Measurements from ENCODE around the gene SSTR4. TPM values are rescaled to one million over a fixed set of nuclear protein-coding genes. Genes with fewer than 3 reads are reported as not detected.

The SSTR4 gene
- total RNA-seq, 2 donors from 2014 or later, result not detected

- Histone ChIP-seq H3K36me3 (no peaks in the 10 kb centered on the region), H3K27me3 (peaks cover 0 to 11% of the 10 kb centered on the region in 2 donors), H3K4me3 (peak overlapping the region; percentile 52 to 63), H3K27ac (peak overlapping the region; percentile 83 to 85), H3K4me1 (peaks cover 0 to 64% of the 10 kb centered on the region in 2 donors), H3K9me3 (no peaks in the 10 kb centered on the region)
- peak; percentile 74 for DNase-seq (ENCODE audit: low spot score)
- no peak for TF ChIP-seq CTCF (IDR thresholded peaks at IDR 0.05)
Measured at GRCh38 chr20:23050076-23050838, 15.1 kb downstream of the SSTR4 start.

GRCh38 chr20:23050847-23051627, 15.9 kb downstream of the SSTR4 start:
- peaks cover 0 to 11% of the 10 kb centered on the region in 2 donors for H3K27me3 ChIP-seq

GRCh38 chr20:23052904-23053303, 17.8 kb downstream of the SSTR4 start:
- peaks cover 0 to 38% of the 10 kb centered on the region in 2 donors for H3K4me1 ChIP-seq
- DNase-seq (ENCODE audit: low spot score), result no peak
- no peaks in the 10 kb centered on the region for H3K36me3 ChIP-seq
- H3K27ac ChIP-seq, result no peak overlapping the region
- H3K4me3 ChIP-seq, result no peak overlapping the region
- H3K27me3 ChIP-seq, result peaks cover 0 to 3% of the 10 kb centered on the region in 2 donors
- H3K9me3 ChIP-seq, result peaks cover 0 to 10% of the 10 kb centered on the region in 2 donors
- TF ChIP-seq CTCF (IDR thresholded peaks at IDR 0.05), result no peak

More at GRCh38 chr20:23050847-23051627, 15.9 kb downstream of the SSTR4 start:
- peak overlapping the region; percentile 52 to 63 for H3K4me3 ChIP-seq
- peaks cover 0 to under 1% of the 10 kb centered on the region in 2 donors for H3K9me3 ChIP-seq
- peak; percentile 50 to 82 for TF ChIP-seq CTCF (IDR thresholded peaks at IDR 0.05)
- H3K27ac ChIP-seq, result peak overlapping the region; percentile 83 to 85
- peaks cover 0 to 56% of the 10 kb centered on the region in 2 donors for H3K4me1 ChIP-seq
- DNase-seq (ENCODE audit: low spot score), result peak; percentile 88
- no peaks in the 10 kb centered on the region for H3K36me3 ChIP-seq

- DNase-seq (ENCODE audit: low spot score), result no peak
- H3K4me3 ChIP-seq, result no peak overlapping the region
- TF ChIP-seq CTCF (IDR thresholded peaks at IDR 0.05), result no peak
- peaks cover 0 to 10% of the 10 kb centered on the region in 2 donors for H3K9me3 ChIP-seq
- H3K4me1 ChIP-seq, result peaks cover 0 to 32% of the 10 kb centered on the region in 2 donors
- H3K27ac ChIP-seq, result no peak overlapping the region
- H3K36me3 ChIP-seq, result no peaks in the 10 kb centered on the region
- H3K27me3 ChIP-seq, result no peaks in the 10 kb centered on the region
Measured at GRCh38 chr20:23058240-23058639, 23.1 kb downstream of the SSTR4 start.

- H3K36me3 ChIP-seq, result no peaks in the 10 kb centered on the region
- no peak overlapping the region for H3K4me3 ChIP-seq
- peaks cover 0 to 10% of the 10 kb centered on the region in 2 donors for H3K9me3 ChIP-seq
- H3K27ac ChIP-seq, result no peak overlapping the region
- peaks cover 0 to 32% of the 10 kb centered on the region in 2 donors for H3K4me1 ChIP-seq
- DNase-seq (ENCODE audit: low spot score), result no peak
- H3K27me3 ChIP-seq, result no peaks in the 10 kb centered on the region
- TF ChIP-seq CTCF (IDR thresholded peaks at IDR 0.05), result no peak
Measured at GRCh38 chr20:23059001-23059400, 23.9 kb downstream of the SSTR4 start.
